HUDEP-2 (cell line): ENCODE results near the gene ATN1.
"Not testable (repeated sequence)": the region's sequence is repeated elsewhere in the genome, so short reads cannot be mapped to it uniquely, and the experiment has no call there.

Experiments used
- DNase-seq, 76 experiments: peaks; one replicate each; lab custom pipeline; 2025; ENCODE audit not compliant: unreplicated experiment in 76 of 76; lab: John Stamatoyannopoulos, UW

Gene ATN1

GRCh38 chr12:6927379-6928021 is at the start of gene ATN1:
ATN1 (plus strand) TSS chr12:6927959; CDS start chr12:6934002, 6,043 bp downstream.
- peak in 28 of 76 experiments; percentile 14 to 44 (median 30) for DNase-seq

- not testable (repeated sequence) for DNase-seq
Observed at GRCh38 chr12:6879824-6880223, 47.9 kb upstream of the ATN1 start.

GRCh38 chr12:6883252-6883651 is 44.5 kb upstream of the ATN1 start:
- no peak for DNase-seq

GRCh38 chr12:6883683-6884082 is 44.1 kb upstream of the ATN1 start:
- DNase-seq = no peak

GRCh38 chr12:6884539-6884938 is 43.2 kb upstream of the ATN1 start:
- no peak for DNase-seq

- not testable (repeated sequence) for DNase-seq
Observed at GRCh38 chr12:6886206-6886999, 41.4 kb upstream of the ATN1 start.

- no peak for DNase-seq
Observed at GRCh38 chr12:6887460-6887859, 40.3 kb upstream of the ATN1 start.

- no peak for DNase-seq
Observed at GRCh38 chr12:6888360-6888759, 39.4 kb upstream of the ATN1 start.

- DNase-seq = not testable (repeated sequence)
Observed at GRCh38 chr12:6888794-6889193, 39.0 kb upstream of the ATN1 start.

GRCh38 chr12:6889775-6890573 is 37.8 kb upstream of the ATN1 start:
- DNase-seq = not testable (repeated sequence)

- DNase-seq = peak in 75 of 76 experiments; percentile 57 to 98 (median 96)
Observed at GRCh38 chr12:6890789-6891645, 36.7 kb upstream of the ATN1 start.

GRCh38 chr12:6891646-6892001 is 36.1 kb upstream of the ATN1 start:
- DNase-seq = peak in 1 of 76 experiments; percentile 16

- DNase-seq = not testable (repeated sequence)
Observed at GRCh38 chr12:6892683-6893082, 35.1 kb upstream of the ATN1 start.

- no peak for DNase-seq
Observed at GRCh38 chr12:6894321-6894720, 33.4 kb upstream of the ATN1 start.

- DNase-seq = no peak
Observed at GRCh38 chr12:6896846-6897435, 30.8 kb upstream of the ATN1 start.

- DNase-seq = no peak
Observed at GRCh38 chr12:6899427-6899826, 28.3 kb upstream of the ATN1 start.

GRCh38 chr12:6899837-6900519 is 27.8 kb upstream of the ATN1 start:
- DNase-seq = peak in 58 of 76 experiments; percentile 9 to 77 (median 42)

- no peak for DNase-seq
Observed at GRCh38 chr12:6902448-6902847, 25.3 kb upstream of the ATN1 start.

GRCh38 chr12:6903722-6904121 is 24.0 kb upstream of the ATN1 start:
- DNase-seq = no peak
